K562 (cell line): ENCODE results near the gene MSH3. TPM values are rescaled to one million over a fixed set of nuclear protein-coding genes. Genes with fewer than 3 reads are reported as not detected.

ENCODE experiments used
- ATAC-seq: fragments of 200-7000 bp; cut with Tn5 transposase; 3 replicates; pipeline ENCODE4 v1.9.1; 2020; ENCODE audit warnings: moderate library complexity
- BruUV-seq: library from RNA; stranded (reverse); fragments of 400-500 nt; replicated peaks from 2 replicates; lab custom pipeline; 2021; lab: Mats Ljungman, UMichigan
- CTCF ChIA-PET: fragments of 300-600 bp; formaldehyde crosslinking; extraction: SDS; loops from one replicate; lab custom pipeline; 2021; ENCODE audit warnings: low intra/inter-chr PET ratio; lab: Yijun Ruan, JAX
- POLR2A ChIA-PET: fragments of 300-600, 350-650 bp; sonication (Branson Sonifier 250); formaldehyde crosslinking; extraction: SDS; loops from one replicate; lab custom pipeline; 2021; ENCODE audit warnings: antibody characterized with exemption, inconsistent platforms; lab: Yijun Ruan, JAX
- DNase-seq, 4 experiments: peaks; one replicate each; pipeline versions ENCODE4 v3.0.0 to v3.0.0-alpha.2; 2011 to 2018; ENCODE audit warnings: low spot score in 3 of 4, mixed read lengths in 3 of 4; ENCODE audit errors: extremely low read depth in 1 of 4
- FAIRE-seq: peaks from 2 replicates; lab custom pipeline; 2011; peaks lifted over from hg19 to GRCh38; lab: Jason Lieb, UNC
- H2AFZ ChIP-seq: 2 replicates; pipeline ENCODE4 v1.6.0; 2011; ENCODE audit warnings: low read depth, low read length, control low read depth, inconsistent platforms
- H3K27ac ChIP-seq: fragments of 200-600 bp; 3 replicates; pipeline ENCODE4 v1.8.0; 2011; ENCODE audit warnings: low read depth, mild to moderate bottlenecking, control low read depth, inconsistent platforms, low read length, moderate library complexity, mixed read lengths; ENCODE audit errors: extremely low read depth
- H3K27me3 ChIP-seq, 2 experiments: fragments of 300-600 bp in 1 of 2; 2 replicates in 1 of 2; 3 replicates in 1 of 2; pipeline versions ENCODE4 v1.6.0 to v1.8.0; 2011; ENCODE audit warnings: inconsistent platforms in 2 of 2, low read length in 2 of 2, mild to moderate bottlenecking in 1 of 2, mixed read lengths in 1 of 2, moderate library complexity in 1 of 2; ENCODE audit not compliant: control insufficient read depth in 2 of 2, insufficient read depth in 2 of 2
- H3K36me3 ChIP-seq: fragments of 300-600 bp; 3 replicates; pipeline ENCODE4 v1.8.0; 2011; ENCODE audit warnings: mild to moderate bottlenecking, low read length, inconsistent platforms; ENCODE audit not compliant: control insufficient read depth, insufficient read depth
- H3K4me1 ChIP-seq, 2 experiments: fragments of 200-600 bp in 1 of 2; replicated peaks in 1 of 2; 2 replicates in 1 of 2; 3 replicates in 1 of 2; pipeline versions ENCODE4 v1.5.1 to v1.8.0; 2011; ENCODE audit warnings: inconsistent platforms in 2 of 2, low read length in 2 of 2, mild to moderate bottlenecking in 1 of 2, mixed read lengths in 1 of 2, moderate library complexity in 1 of 2; ENCODE audit not compliant: control insufficient read depth in 2 of 2, insufficient read depth in 2 of 2
- H3K4me2 ChIP-seq: 2 replicates; pipeline ENCODE4 v1.6.1; 2011; ENCODE audit warnings: low read length, control low read depth, inconsistent platforms, mixed read lengths; ENCODE audit not compliant: insufficient read depth
- H3K4me3 ChIP-seq: fragments of 200-600 bp; sonication (generic), shearing (Covaris generic); 2 replicates; pipeline ENCODE4 v1.5.1; 2016; ENCODE audit warnings: control low read depth, inconsistent platforms
- H3K79me2 ChIP-seq: fragments of 200-600 bp; 3 replicates; pipeline ENCODE4 v1.8.0; 2011; ENCODE audit warnings: low read length, inconsistent platforms; ENCODE audit not compliant: control insufficient read depth, insufficient read depth
- H3K9ac ChIP-seq, 2 experiments: 2 replicates each; pipeline versions ENCODE4 v1.6.0 to v1.6.1; 2011; ENCODE audit warnings: low read depth in 2 of 2, low read length in 2 of 2, control low read depth in 1 of 2, inconsistent platforms in 1 of 2, mild to moderate bottlenecking in 1 of 2, mixed read lengths in 1 of 2; ENCODE audit not compliant: insufficient read depth in 1 of 2
- H3K9me1 ChIP-seq: one replicate; pipeline ENCODE4 v1.6.0; 2011; ENCODE audit warnings: inconsistent platforms, mild to moderate bottlenecking, low read length, moderate library complexity; ENCODE audit not compliant: control insufficient read depth, insufficient read depth
- H3K9me3 ChIP-seq: replicated peaks from 2 replicates; pipeline ENCODE4 v1.5.1; 2011; ENCODE audit warnings: low read depth, low read length, inconsistent platforms; ENCODE audit not compliant: control insufficient read depth, insufficient read depth
- H4K20me1 ChIP-seq: replicated peaks from 2 replicates; pipeline ENCODE4 v1.6.1; 2011; ENCODE audit warnings: low read length, inconsistent platforms, mixed read lengths; ENCODE audit not compliant: control insufficient read depth, insufficient read depth
- ELF2 ChIP-seq: fragments of 250-450 bp; sonication (Bioruptor Pico); IDR thresholded peaks from 2 replicates; pipeline ENCODE4 v1.5.0; 2021; ENCODE audit warnings: mild to moderate bottlenecking
- KAT8 ChIP-seq: fragments of 450-650 bp; IDR thresholded peaks from 2 replicates; pipeline ENCODE4 v1.6.1; 2016; ENCODE audit warnings: low read depth, mild to moderate bottlenecking
- MEIS2 ChIP-seq: fragments of 450-650 bp; IDR thresholded peaks from 2 replicates; pipeline ENCODE4 v1.6.1; 2014; ENCODE audit warnings: mild to moderate bottlenecking; ENCODE audit not compliant: partially characterized antibody
- POLR2B ChIP-seq: fragments of 450-650 bp; IDR thresholded peaks from 2 replicates; pipeline ENCODE4 v1.6.1; 2018; ENCODE audit warnings: low read depth; ENCODE audit not compliant: partially characterized antibody
- PRMT5 ChIP-seq: sonication (generic); formaldehyde crosslinking; IDR thresholded peaks from 2 replicates; pipeline ENCODE4 v1.5.0; 2020; ENCODE audit warnings: missing genetic modification reagents
- PURB ChIP-seq: sonication (generic); formaldehyde crosslinking; IDR thresholded peaks from 2 replicates; pipeline ENCODE4 v1.9.0; 2021; ENCODE audit warnings: low read depth, mild to moderate bottlenecking, missing genetic modification reagents
- SIN3B ChIP-seq: fragments of 450-650 bp; IDR thresholded peaks from 2 replicates; pipeline ENCODE4 v1.6.1; 2017; ENCODE audit warnings: low read depth, mild to moderate bottlenecking, moderate library complexity
- TARDBP ChIP-seq: fragments of 450-650 bp; IDR thresholded peaks from 2 replicates; pipeline ENCODE4 v1.6.1; 2016
- TBL1XR1 ChIP-seq, 2 experiments: IDR thresholded peaks; 2 replicates each; pipeline ENCODE4 v1.6.1; 2012; ENCODE audit warnings: improper control_type of control experiment in 2 of 2, low read length in 2 of 2, mild to moderate bottlenecking in 1 of 2
- TRIM24 ChIP-seq, 2 experiments: fragments of 450-650 bp; IDR thresholded peaks; 2 replicates each; pipeline ENCODE4 v1.6.1; 2016
- ZBTB8A ChIP-seq: fragments of 450-650 bp; IDR thresholded peaks from 2 replicates; pipeline ENCODE4 v1.6.1; 2018; ENCODE audit warnings: mild to moderate bottlenecking, moderate library complexity; ENCODE audit not compliant: partially characterized antibody
- ZNF146 ChIP-seq: IDR thresholded peaks from one replicate; pipeline ENCODE4 v1.6.1; 2018; ENCODE audit warnings: missing compliant biosample characterization; ENCODE audit not compliant: unreplicated experiment
- ZNF311 ChIP-seq: fragments of 250-450 bp; sonication (Bioruptor Pico); IDR thresholded peaks from 2 replicates; pipeline ENCODE4 v1.4.0; 2020; ENCODE audit warnings: mild to moderate bottlenecking, moderate library complexity
- ZNF75A ChIP-seq: fragments of 450-650 bp; formaldehyde crosslinking; IDR thresholded peaks from 2 replicates; pipeline ENCODE4 v1.4.0; 2020; ENCODE audit warnings: mild to moderate bottlenecking
- WGBS: fragments of 100-300 bp; shearing (Covaris generic); methylation state at CpG from one replicate; pipeline ENCODE4 v1.1.6; 2016; ENCODE audit warnings: low coverage, mixed read lengths; ENCODE audit not compliant: insufficient coverage; ENCODE audit errors: missing lambda C conversion rate; 5-methylcytosine and 5-hydroxymethylcytosine counted together
- in situ Hi-C: fragments of 300-500 bp; cut with MboI; formaldehyde crosslinking; loops from 4 replicates; pipeline ENCODE4 v1.15.0; 2018; ENCODE audit warnings: inconsistent platforms, mixed read lengths
- intact Hi-C: fragments of 100-400 bp; cut with micrococcal nuclease; formaldehyde crosslinking; loops from 2 replicates; pipeline ENCODE4 v1.14.2; 2022
- polyA plus RNA-seq, 8 experiments: library from polyadenylated mRNA; depleted of rRNA in 4 of 8; stranded (reverse) in 5 of 8; unstranded in 3 of 8; fragments of >200 nt; fragmentation: Nextera tagmentation in 2 of 8; fragmentation: Illumina TruSeq in 1 of 8; extraction: Ambion mirVana in 2 of 8; extraction: Trizol in 1 of 8; gene quantifications; 2 replicates each; pipeline versions ENCODE4 v1.2.1 to v1.2.3, GENCODE V29; 2011 to 2014; ENCODE audit warnings: inconsistent platforms in 1 of 8, missing spikeins in 1 of 8
- total RNA-seq, 7 experiments: library from RNA; depleted of rRNA in 6 of 7; stranded (reverse); fragments of >200 nt in 6 of 7; fragmentation: Illumina TruSeq in 2 of 7; extraction: Trizol in 2 of 7; gene quantifications; 2 replicates each; pipeline versions ENCODE4 v1.2.1 to v1.2.3, GENCODE V29; 2011 to 2021; ENCODE audit warnings: low replicate concordance in 1 of 7
- TF ChIP-seq, protein P1 (sequence below): sonication (generic); formaldehyde crosslinking; IDR thresholded peaks from 2 replicates; pipeline ENCODE4 v1.8.1; 2023; ENCODE audit warnings: mild to moderate bottlenecking, missing genetic modification reagents, moderate library complexity

MSH3 gene
- total and polyA plus RNA-seq, 9 of the 15 experiments (the other 6 are each of a cell fraction or from before 2014, with no cell fraction given): 3.9 to 17.2 (median 13.2) TPM

DNA sequence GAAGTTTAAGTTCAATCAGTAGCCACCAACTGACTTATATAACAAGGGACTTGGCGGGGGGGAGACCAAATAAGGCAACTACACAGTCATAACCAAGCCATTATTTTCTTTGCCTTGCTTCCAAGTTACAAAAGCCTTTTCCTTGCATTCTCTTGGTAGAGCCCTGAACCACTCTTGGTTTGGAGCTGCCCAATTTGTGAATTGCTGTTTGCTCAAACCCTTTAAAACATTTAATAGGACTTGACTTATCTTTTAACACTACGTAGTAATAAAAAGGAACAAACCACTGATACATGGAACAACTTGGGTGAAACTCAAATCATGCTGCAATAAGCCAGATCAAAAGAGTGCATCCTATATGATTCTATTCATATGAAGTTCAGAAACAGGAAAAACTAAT, 31.7 kb upstream of the MSH3 start:
- in situ Hi-C loops (no loop called here), intact Hi-C loops (no loop called here)
- ATAC-seq: no peak
- Histone ChIP-seq H3K36me3 (peaks cover 2% of the 10 kb centered on the region; the same call in 1 of the 3 replicates), H2AFZ (no peak overlapping the region), H3K27me3 (no peaks in the 10 kb centered on the region)
- BruUV-seq: no TSS peak
- POLR2A ChIA-PET: no interaction called here
- no peak for DNase-seq
- TF ChIP-seq TARDBP (no peak), ZNF75A (no peak), TBL1XR1 (IDR thresholded peaks at IDR 0.05; ENCODE audit: low read length in 2 of 2) (no peak), ZBTB8A (no peak), KAT8 (no peak), ELF2 (no peak), PURB (CRISPR knock-in tag) (no peak), POLR2B (no peak), PRMT5 (CRISPR knock-in tag) (no peak), MEIS2 (no peak), ZNF146 (CRISPR knock-in tag) (no peak), ZNF311 (no peak), SIN3B (no peak), TRIM24 (IDR thresholded peaks at IDR 0.05) (no peak)
- TF ChIP-seq, protein P1, sequence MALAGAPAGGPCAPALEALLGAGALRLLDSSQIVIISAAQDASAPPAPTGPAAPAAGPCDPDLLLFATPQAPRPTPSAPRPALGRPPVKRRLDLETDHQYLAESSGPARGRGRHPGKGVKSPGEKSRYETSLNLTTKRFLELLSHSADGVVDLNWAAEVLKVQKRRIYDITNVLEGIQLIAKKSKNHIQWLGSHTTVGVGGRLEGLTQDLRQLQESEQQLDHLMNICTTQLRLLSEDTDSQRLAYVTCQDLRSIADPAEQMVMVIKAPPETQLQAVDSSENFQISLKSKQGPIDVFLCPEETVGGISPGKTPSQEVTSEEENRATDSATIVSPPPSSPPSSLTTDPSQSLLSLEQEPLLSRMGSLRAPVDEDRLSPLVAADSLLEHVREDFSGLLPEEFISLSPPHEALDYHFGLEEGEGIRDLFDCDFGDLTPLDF (CRISPR knock-in tag): no peak
- TF ChIP-seq, all 486 proteins: peak for 0
- H4K20me1 ChIP-seq: no peaks in the 10 kb centered on the region
- no peaks in the 10 kb centered on the region for H3K9me1 ChIP-seq
- H3K4me1 ChIP-seq: no peaks in the 10 kb centered on the region
- H3K27ac ChIP-seq: no peak overlapping the region
- no peaks in the 10 kb centered on the region for H3K9me3 ChIP-seq
- no peak for FAIRE-seq
- H3K4me3 ChIP-seq: no peak overlapping the region
- no peak overlapping the region for H3K9ac ChIP-seq
- H3K4me2 ChIP-seq: no peak overlapping the region
- WGBS: 71% methylated on average over 2 of the region's 2 CpGs
- H3K79me2 ChIP-seq: no peaks in the 10 kb centered on the region
- CTCF ChIA-PET: no interaction called here
